Liver (tissue), 9 donors: ENCODE measurements around the gene TMEM108. TPM values are rescaled to one million over a fixed set of nuclear protein-coding genes. Genes with fewer than 3 reads are reported as not detected.

Experiments
- DNase-seq: peaks from one replicate; pipeline ENCODE4 v3.0.0-alpha.2; 2017; ENCODE audit warnings: low spot score
- H3K27ac ChIP-seq, 2 donors: one replicate each; pipeline ENCODE4 v1.7.0; 2013; ENCODE audit warnings: inconsistent platforms in 2 of 2, low read length in 2 of 2, control low read depth in 1 of 2, low read depth in 1 of 2, mild to moderate bottlenecking in 1 of 2
- H3K27me3 ChIP-seq, 4 donors: one replicate each; pipeline versions ENCODE4 v1.6.1 to v1.7.0; 2013; ENCODE audit warnings: low read length in 3 of 4, inconsistent platforms in 1 of 4, mild to moderate bottlenecking in 1 of 4, moderate library complexity in 1 of 4; ENCODE audit not compliant: control insufficient read depth in 4 of 4, insufficient read depth in 4 of 4
- H3K36me3 ChIP-seq, 4 donors: one replicate each; pipeline versions ENCODE4 v1.6.1 to v1.7.0; 2013; ENCODE audit warnings: low read length in 3 of 4, mild to moderate bottlenecking in 3 of 4, low read depth in 1 of 4, moderate library complexity in 1 of 4; ENCODE audit not compliant: control insufficient read depth in 4 of 4, insufficient read depth in 3 of 4
- H3K4me1 ChIP-seq, 4 donors: one replicate each; pipeline versions ENCODE4 v1.6.1 to v1.7.0; 2013; ENCODE audit warnings: low read length in 3 of 4, mild to moderate bottlenecking in 3 of 4, moderate library complexity in 1 of 4; ENCODE audit not compliant: control insufficient read depth in 4 of 4, insufficient read depth in 4 of 4
- H3K4me3 ChIP-seq, 3 donors: one replicate each; pipeline versions ENCODE4 v1.6.1 to v1.7.0; 2013; ENCODE audit warnings: low read length in 3 of 3, control low read depth in 1 of 3, low read depth in 1 of 3, mild to moderate bottlenecking in 1 of 3
- H3K9ac ChIP-seq, 2 donors: one replicate each; pipeline ENCODE4 v1.7.0; 2013; ENCODE audit warnings: low read length in 2 of 2, mild to moderate bottlenecking in 2 of 2, moderate library complexity in 2 of 2, control low read depth in 1 of 2, low read depth in 1 of 2
- H3K9me3 ChIP-seq, 4 donors: one replicate each; pipeline versions ENCODE4 v1.6.1 to v1.7.0; 2013; ENCODE audit warnings: low read length in 3 of 4; ENCODE audit not compliant: control insufficient read depth in 4 of 4
- EGR1 ChIP-seq, 2 donors: IDR thresholded peaks; 2 replicates each; pipeline ENCODE4 v1.6.1; 2016 to 2018; ENCODE audit warnings: antibody characterized with exemption in 2 of 2, low read depth in 2 of 2
- FOXA1 ChIP-seq: IDR thresholded peaks from 2 replicates; pipeline ENCODE4 v1.6.1; 2016; ENCODE audit warnings: antibody characterized with exemption
- FOXA2 ChIP-seq: IDR thresholded peaks from 2 replicates; pipeline ENCODE4 v1.6.1; 2016; ENCODE audit warnings: antibody characterized with exemption
- GABPA ChIP-seq, 2 donors: IDR thresholded peaks in 1 of 2; conservative IDR thresholded peaks in 1 of 2; 2 replicates each; pipeline ENCODE4 v1.6.1; 2016; ENCODE audit warnings: antibody characterized with exemption in 2 of 2, mild to moderate bottlenecking in 1 of 2, moderate library complexity in 1 of 2
- HNF4A ChIP-seq, 2 donors: conservative IDR thresholded peaks; 2 replicates each; pipeline ENCODE4 v1.6.1; 2016; ENCODE audit warnings: antibody characterized with exemption in 2 of 2, mild to moderate bottlenecking in 2 of 2
- HNF4G ChIP-seq: IDR thresholded peaks from 2 replicates; pipeline ENCODE4 v1.6.1; 2016; ENCODE audit warnings: antibody characterized with exemption
- JUND ChIP-seq, 2 donors: IDR thresholded peaks; 2 replicates each; pipeline ENCODE4 v1.6.1; 2016; ENCODE audit warnings: antibody characterized with exemption in 2 of 2
- NR2F2 ChIP-seq: IDR thresholded peaks from 2 replicates; pipeline ENCODE4 v1.6.1; 2016; ENCODE audit warnings: antibody characterized with exemption
- RAD21 ChIP-seq, 2 donors: IDR thresholded peaks; 2 replicates each; pipeline ENCODE4 v1.6.1; 2016; ENCODE audit warnings: antibody characterized with exemption in 2 of 2, mild to moderate bottlenecking in 2 of 2
- RXRA ChIP-seq, 2 donors: IDR thresholded peaks; 2 replicates each; pipeline ENCODE4 v1.6.1; 2017 to 2018; ENCODE audit warnings: antibody characterized with exemption in 2 of 2, mild to moderate bottlenecking in 1 of 2
- SP1 ChIP-seq: IDR thresholded peaks from 2 replicates; pipeline ENCODE4 v1.6.1; 2018; ENCODE audit warnings: antibody characterized with exemption, mild to moderate bottlenecking
- TAF1 ChIP-seq: conservative IDR thresholded peaks from 2 replicates; pipeline ENCODE4 v1.6.1; 2016; ENCODE audit warnings: antibody characterized with exemption, mild to moderate bottlenecking
- WGBS: extraction: QIAGEN DNeasy Blood & Tissue Kit; methylation state at CpG from one replicate; pipeline ENCODE4 v1.1.7; 2013; 5-methylcytosine and 5-hydroxymethylcytosine counted together
- polyA plus RNA-seq, 2 donors: library from polyadenylated mRNA; stranded (reverse) in 1 of 2; unstranded in 1 of 2; fragments of 200-250 nt in 1 of 2; fragments of >200 nt in 1 of 2; fragmentation: Nextera tagmentation in 1 of 2; extraction: Ambion mirVana in 1 of 2; gene quantifications; one replicate each; pipeline versions ENCODE4 v1.2.1 to v1.2.3, GENCODE V29; 2013 to 2015
- total RNA-seq, 2 donors: library from RNA; depleted of rRNA; stranded (reverse); fragments of >200 nt; gene quantifications; one replicate each; pipeline ENCODE4 v1.2.3, GENCODE V29; 2014
- TF ChIP-seq, protein P1 (sequence below): IDR thresholded peaks from 2 replicates; pipeline ENCODE4 v1.6.1; 2016; ENCODE audit warnings: antibody characterized with exemption
- TF ChIP-seq, protein P2 (sequence below): IDR thresholded peaks from 2 replicates; pipeline ENCODE4 v1.6.1; 2016; ENCODE audit warnings: antibody characterized with exemption
- TF ChIP-seq, protein P3 (sequence below): IDR thresholded peaks from 2 replicates; pipeline ENCODE4 v1.6.1; 2016; ENCODE audit warnings: antibody characterized with exemption, mild to moderate bottlenecking
- TF ChIP-seq, protein P4 (sequence below): IDR thresholded peaks from 2 replicates; pipeline ENCODE4 v1.6.1; 2016; ENCODE audit warnings: antibody characterized with exemption
- TF ChIP-seq, protein P5 (sequence below): fragments of 150-350 bp; IDR thresholded peaks from 2 replicates; pipeline ENCODE4 v1.5.1; 2017; ENCODE audit warnings: improper control_type of control experiment, low read depth, low read length; ENCODE audit not compliant: missing input control
- donor health status: healthy.
- donor health status: healthy.
- donor health status: healthy.
- donor health status: healthy.
- donor health status: healthy.

TMEM108 gene
- total and polyA plus RNA-seq, 4 donors = 0.05 to 0.10 TPM; not detected in 2

DNA sequence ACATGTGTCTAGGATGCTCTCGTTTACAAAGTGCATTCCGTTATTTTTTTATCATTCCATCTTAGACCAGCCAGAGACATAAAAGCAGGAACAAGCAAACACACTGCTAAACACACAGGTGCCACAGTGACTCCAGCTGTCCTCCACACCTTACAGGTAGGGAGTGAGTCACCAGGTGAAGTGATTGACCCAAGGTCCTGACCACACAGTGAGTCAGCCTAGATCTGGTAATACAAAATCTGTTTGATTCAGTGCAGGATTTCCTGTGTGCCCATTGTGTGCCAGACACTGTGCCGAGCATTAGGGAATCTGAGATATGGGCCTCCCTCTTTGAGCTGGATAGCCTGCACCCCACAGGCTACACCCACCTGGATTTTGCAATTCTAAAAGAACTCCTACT lies 345.0 kb downstream of the TMEM108 start (continued):
- TF ChIP-seq GABPA (IDR thresholded peaks at IDR 0.05 in 1 of 2, conservative IDR thresholded peaks at IDR 0.05 in 1 of 2) (no peak), HNF4G (no peak), RXRA (IDR thresholded peaks at IDR 0.05) (no peak), NR2F2 (no peak), JUND (IDR thresholded peaks at IDR 0.05) (no peak), EGR1 (IDR thresholded peaks at IDR 0.05; ENCODE audit: low read depth in 2 of 2) (no peak), FOXA2 (no peak), HNF4A (conservative IDR thresholded peaks at IDR 0.05) (no peak), FOXA1 (no peak)

DNA sequence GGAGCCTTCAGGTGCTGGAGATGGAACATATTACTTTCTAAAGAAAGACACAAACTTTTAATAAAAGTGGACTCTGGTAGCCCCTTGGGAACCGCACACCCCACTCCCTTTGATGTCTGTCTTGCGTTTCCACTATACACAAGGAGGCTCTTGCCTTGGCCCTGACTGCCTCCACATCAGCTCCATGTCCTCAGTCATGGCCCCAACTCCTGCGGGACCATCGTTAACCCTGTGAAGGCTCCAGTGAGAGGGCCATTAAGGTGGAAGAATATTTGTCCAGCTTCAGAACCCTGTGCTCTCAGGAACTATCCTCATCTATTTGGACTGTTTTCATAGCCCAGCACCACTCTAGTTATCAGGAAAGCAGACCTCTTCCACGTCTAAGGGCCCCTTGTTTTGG lies 345.6 kb downstream of the TMEM108 start:
- H3K9ac ChIP-seq = no peak overlapping the region
- H3K4me1 ChIP-seq = peaks cover 2 to 18% (median 14%) of the 10 kb centered on the region in 4 donors
- TF ChIP-seq, protein P1, sequence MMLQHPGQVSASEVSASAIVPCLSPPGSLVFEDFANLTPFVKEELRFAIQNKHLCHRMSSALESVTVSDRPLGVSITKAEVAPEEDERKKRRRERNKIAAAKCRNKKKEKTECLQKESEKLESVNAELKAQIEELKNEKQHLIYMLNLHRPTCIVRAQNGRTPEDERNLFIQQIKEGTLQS = no peak
- TF ChIP-seq NR2F2 (no peak), FOXA1 (no peak), JUND (IDR thresholded peaks at IDR 0.05) (no peak), FOXA2 (no peak), SP1 (no peak), RAD21 (IDR thresholded peaks at IDR 0.05) (no peak), TAF1 (no peak), HNF4A (conservative IDR thresholded peaks at IDR 0.05) (no peak), EGR1 (IDR thresholded peaks at IDR 0.05; ENCODE audit: low read depth in 2 of 2) (no peak), RXRA (IDR thresholded peaks at IDR 0.05) (no peak), GABPA (IDR thresholded peaks at IDR 0.05 in 1 of 2, conservative IDR thresholded peaks at IDR 0.05 in 1 of 2) (no peak)
- TF ChIP-seq, protein P2, sequence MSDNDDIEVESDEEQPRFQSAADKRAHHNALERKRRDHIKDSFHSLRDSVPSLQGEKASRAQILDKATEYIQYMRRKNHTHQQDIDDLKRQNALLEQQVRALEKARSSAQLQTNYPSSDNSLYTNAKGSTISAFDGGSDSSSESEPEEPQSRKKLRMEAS = no peak
- TF ChIP-seq, protein P3, sequence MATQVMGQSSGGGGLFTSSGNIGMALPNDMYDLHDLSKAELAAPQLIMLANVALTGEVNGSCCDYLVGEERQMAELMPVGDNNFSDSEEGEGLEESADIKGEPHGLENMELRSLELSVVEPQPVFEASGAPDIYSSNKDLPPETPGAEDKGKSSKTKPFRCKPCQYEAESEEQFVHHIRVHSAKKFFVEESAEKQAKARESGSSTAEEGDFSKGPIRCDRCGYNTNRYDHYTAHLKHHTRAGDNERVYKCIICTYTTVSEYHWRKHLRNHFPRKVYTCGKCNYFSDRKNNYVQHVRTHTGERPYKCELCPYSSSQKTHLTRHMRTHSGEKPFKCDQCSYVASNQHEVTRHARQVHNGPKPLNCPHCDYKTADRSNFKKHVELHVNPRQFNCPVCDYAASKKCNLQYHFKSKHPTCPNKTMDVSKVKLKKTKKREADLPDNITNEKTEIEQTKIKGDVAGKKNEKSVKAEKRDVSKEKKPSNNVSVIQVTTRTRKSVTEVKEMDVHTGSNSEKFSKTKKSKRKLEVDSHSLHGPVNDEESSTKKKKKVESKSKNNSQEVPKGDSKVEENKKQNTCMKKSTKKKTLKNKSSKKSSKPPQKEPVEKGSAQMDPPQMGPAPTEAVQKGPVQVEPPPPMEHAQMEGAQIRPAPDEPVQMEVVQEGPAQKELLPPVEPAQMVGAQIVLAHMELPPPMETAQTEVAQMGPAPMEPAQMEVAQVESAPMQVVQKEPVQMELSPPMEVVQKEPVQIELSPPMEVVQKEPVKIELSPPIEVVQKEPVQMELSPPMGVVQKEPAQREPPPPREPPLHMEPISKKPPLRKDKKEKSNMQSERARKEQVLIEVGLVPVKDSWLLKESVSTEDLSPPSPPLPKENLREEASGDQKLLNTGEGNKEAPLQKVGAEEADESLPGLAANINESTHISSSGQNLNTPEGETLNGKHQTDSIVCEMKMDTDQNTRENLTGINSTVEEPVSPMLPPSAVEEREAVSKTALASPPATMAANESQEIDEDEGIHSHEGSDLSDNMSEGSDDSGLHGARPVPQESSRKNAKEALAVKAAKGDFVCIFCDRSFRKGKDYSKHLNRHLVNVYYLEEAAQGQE = no peak
- TF ChIP-seq, protein P4, sequence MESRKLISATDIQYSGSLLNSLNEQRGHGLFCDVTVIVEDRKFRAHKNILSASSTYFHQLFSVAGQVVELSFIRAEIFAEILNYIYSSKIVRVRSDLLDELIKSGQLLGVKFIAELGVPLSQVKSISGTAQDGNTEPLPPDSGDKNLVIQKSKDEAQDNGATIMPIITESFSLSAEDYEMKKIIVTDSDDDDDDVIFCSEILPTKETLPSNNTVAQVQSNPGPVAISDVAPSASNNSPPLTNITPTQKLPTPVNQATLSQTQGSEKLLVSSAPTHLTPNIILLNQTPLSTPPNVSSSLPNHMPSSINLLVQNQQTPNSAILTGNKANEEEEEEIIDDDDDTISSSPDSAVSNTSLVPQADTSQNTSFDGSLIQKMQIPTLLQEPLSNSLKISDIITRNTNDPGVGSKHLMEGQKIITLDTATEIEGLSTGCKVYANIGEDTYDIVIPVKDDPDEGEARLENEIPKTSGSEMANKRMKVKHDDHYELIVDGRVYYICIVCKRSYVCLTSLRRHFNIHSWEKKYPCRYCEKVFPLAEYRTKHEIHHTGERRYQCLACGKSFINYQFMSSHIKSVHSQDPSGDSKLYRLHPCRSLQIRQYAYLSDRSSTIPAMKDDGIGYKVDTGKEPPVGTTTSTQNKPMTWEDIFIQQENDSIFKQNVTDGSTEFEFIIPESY = no peak
- TF ChIP-seq, protein P5, sequence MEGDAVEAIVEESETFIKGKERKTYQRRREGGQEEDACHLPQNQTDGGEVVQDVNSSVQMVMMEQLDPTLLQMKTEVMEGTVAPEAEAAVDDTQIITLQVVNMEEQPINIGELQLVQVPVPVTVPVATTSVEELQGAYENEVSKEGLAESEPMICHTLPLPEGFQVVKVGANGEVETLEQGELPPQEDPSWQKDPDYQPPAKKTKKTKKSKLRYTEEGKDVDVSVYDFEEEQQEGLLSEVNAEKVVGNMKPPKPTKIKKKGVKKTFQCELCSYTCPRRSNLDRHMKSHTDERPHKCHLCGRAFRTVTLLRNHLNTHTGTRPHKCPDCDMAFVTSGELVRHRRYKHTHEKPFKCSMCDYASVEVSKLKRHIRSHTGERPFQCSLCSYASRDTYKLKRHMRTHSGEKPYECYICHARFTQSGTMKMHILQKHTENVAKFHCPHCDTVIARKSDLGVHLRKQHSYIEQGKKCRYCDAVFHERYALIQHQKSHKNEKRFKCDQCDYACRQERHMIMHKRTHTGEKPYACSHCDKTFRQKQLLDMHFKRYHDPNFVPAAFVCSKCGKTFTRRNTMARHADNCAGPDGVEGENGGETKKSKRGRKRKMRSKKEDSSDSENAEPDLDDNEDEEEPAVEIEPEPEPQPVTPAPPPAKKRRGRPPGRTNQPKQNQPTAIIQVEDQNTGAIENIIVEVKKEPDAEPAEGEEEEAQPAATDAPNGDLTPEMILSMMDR = no peak
- no peak overlapping the region for H3K4me3 ChIP-seq
- H3K9me3 ChIP-seq = no peaks in the 10 kb centered on the region
- H3K36me3 ChIP-seq = no peaks in the 10 kb centered on the region
- DNase-seq = no peak
- H3K27ac ChIP-seq = no peak overlapping the region
- 90% methylated on average over 5 of the region's 5 CpGs for WGBS
- no peaks in the 10 kb centered on the region for H3K27me3 ChIP-seq
